ENCODE measurements around the gene DAAM2. TPM values are rescaled to one million over a fixed set of nuclear protein-coding genes. Genes with fewer than 3 reads are reported as not detected.
A peak's percentile ranks its signal among the peaks of the same experiment; 100 is the strongest.

The DAAM2 gene
- total RNA-seq, 4 donors from 2014 or later: 200 to 373 (median 270) TPM

DNA sequence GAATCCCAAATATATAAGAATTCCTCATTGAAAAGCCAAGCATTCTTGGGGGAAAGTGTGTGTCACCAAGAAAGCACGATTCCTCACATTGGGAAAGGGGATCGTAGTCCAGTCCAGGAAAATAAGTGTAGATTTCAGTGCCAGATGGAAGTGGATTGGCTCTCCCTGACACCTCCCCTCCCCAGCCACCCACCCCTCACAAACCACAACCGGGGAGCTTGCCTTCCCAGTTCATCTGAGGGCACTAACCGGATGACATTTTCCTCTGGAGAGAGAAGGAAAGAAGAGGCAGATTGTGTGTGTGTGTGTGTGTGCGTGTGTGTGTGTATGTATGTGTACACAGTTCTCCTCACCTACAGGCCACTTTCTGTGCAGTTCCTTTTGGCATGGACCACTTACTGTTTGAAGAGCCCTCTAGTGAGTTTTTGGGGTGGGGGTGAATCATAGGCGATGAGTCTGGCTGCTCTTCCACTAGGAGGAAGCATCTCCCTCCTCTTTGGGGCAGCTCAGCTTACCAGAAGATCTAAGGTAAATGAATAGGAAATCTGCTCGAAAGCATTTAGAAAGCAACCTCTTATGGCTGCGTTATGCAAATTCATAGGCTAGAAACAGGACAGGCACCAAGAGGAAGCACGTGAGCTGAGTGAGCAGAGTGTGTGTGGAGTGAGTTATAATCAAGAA lies 20.8 kb downstream of the DAAM2 start:
- peak; percentile 44 for ATAC-seq
- 8 to 26% methylated on average over 4 to 6 of the region's 9 CpGs for WGBS, 2 donors (ENCODE audit: low coverage in 1 of 2)
- Histone ChIP-seq H3K4me1 (peaks cover 31 to 100% (median 60%) of the 10 kb centered on the region in 3 donors), H3K36me3 (peaks cover 0 to 14% of the 10 kb centered on the region in 2 donors), H3K9me3 (no peaks in the 10 kb centered on the region), H3K27ac (peak overlapping the region; percentile 85 to 99 (median 94)), H3K4me3 (peak overlapping the region in 1 of 2 donors; percentile 0), H3K27me3 (no peaks in the 10 kb centered on the region)
- peak; percentile 92 for TF ChIP-seq POLR2AphosphoS5 (IDR thresholded peaks at IDR 0.05)
- peak in 3 of 4 experiments; percentile 14 to 49 (median 28) for TF ChIP-seq CTCF (IDR thresholded peaks at IDR 0.05)
- TF ChIP-seq EP300 (IDR thresholded peaks at IDR 0.05): no peak
- no peak for TF ChIP-seq POLR2A (IDR thresholded peaks at IDR 0.05)

DNA sequence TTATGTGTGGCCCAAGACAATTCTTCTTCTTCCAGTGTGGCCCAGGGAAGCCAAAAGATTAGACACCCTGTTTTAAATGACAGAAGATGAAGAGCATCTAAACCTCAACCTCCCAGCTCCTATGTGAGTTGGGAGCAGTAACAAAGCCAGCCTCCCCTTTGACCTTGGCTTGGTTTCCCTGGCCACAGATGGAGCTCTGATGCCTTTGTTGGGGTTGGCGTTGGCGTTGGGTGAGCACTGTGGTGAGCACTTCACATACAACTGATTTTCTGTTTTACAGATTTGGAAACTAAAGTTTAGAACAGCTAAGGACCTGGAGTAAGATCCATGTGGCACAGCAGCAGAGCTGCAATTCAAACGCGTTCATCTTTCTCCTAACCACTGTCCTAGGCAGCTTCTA lies 22.1 kb downstream of the DAAM2 start:
- Histone ChIP-seq H3K4me1 (peaks cover 36 to 100% (median 63%) of the 10 kb centered on the region in 3 donors), H3K4me3 (no peak overlapping the region), H3K9me3 (no peaks in the 10 kb centered on the region), H3K36me3 (peaks cover 0 to 14% of the 10 kb centered on the region in 2 donors), H3K27me3 (no peaks in the 10 kb centered on the region), H3K27ac (peak overlapping the region; percentile 89 to 99 (median 96))
- WGBS, 2 donors (ENCODE audit: low coverage in 1 of 2): 69 to 97% methylated on average over 2 of the region's 4 CpGs
- TF ChIP-seq CTCF (IDR thresholded peaks at IDR 0.05): no peak
- TF ChIP-seq EP300 (IDR thresholded peaks at IDR 0.05): no peak
- no peak for TF ChIP-seq POLR2A (IDR thresholded peaks at IDR 0.05)
- TF ChIP-seq POLR2AphosphoS5 (IDR thresholded peaks at IDR 0.05): no peak
- no peak for ATAC-seq

- Histone ChIP-seq H3K27me3 (no peaks in the 10 kb centered on the region), H3K4me1 (peaks cover 39 to 100% (median 68%) of the 10 kb centered on the region in 3 donors), H3K27ac (peak overlapping the region; percentile 89 to 99 (median 96)), H3K4me3 (no peak overlapping the region), H3K36me3 (peaks cover 0 to 14% of the 10 kb centered on the region in 2 donors), H3K9me3 (no peaks in the 10 kb centered on the region)
- no peak for ATAC-seq
- 67 to 78% methylated on average over 3 of the region's 3 CpGs for WGBS, 2 donors (ENCODE audit: low coverage in 1 of 2)
- TF ChIP-seq EP300 (IDR thresholded peaks at IDR 0.05) (no peak), POLR2A (IDR thresholded peaks at IDR 0.05) (no peak), CTCF (IDR thresholded peaks at IDR 0.05) (no peak)
These were observed 23.2 kb downstream of the DAAM2 start for GRCh38 chr6:39815356-39815755.

DNA sequence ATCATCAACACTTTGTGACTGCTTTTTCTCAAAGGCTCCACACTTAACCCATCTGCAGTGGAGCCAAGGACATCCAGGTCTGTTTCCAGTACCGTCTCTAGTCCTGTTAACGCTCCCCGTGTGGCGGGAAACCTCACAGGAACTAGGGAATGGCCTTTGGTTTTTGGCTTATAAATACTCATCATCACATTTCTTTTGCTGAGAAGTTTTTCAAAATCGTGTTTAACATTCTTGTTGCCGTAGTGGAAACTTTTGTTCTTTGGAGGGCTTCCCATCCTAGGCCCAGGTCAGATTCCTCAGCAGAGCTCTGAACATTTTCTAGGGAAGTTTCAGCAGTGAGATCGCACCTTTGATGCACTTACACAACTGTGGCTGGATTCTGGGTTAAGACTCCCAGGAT lies 24.6 kb downstream of the DAAM2 start:
- Histone ChIP-seq H3K4me1 (peaks cover 43 to 100% (median 66%) of the 10 kb centered on the region in 3 donors), H3K27me3 (no peaks in the 10 kb centered on the region), H3K4me3 (no peak overlapping the region), H3K27ac (peak overlapping the region; percentile 89 to 99 (median 96)), H3K9me3 (no peaks in the 10 kb centered on the region), H3K36me3 (peaks cover 0 to 14% of the 10 kb centered on the region in 2 donors)
- peak; percentile 75 for ATAC-seq
- TF ChIP-seq EP300 (IDR thresholded peaks at IDR 0.05): no peak
- peak; percentile 88 for TF ChIP-seq POLR2AphosphoS5 (IDR thresholded peaks at IDR 0.05)
- no peak for TF ChIP-seq POLR2A (IDR thresholded peaks at IDR 0.05)
- TF ChIP-seq CTCF (IDR thresholded peaks at IDR 0.05): peak in 1 of 4 experiments; percentile 25
- WGBS, 2 donors (ENCODE audit: low coverage in 1 of 2): 11 to 36% methylated on average over 6 of the region's 7 CpGs

- peak overlapping the region; percentile 89 to 99 (median 96) for H3K27ac ChIP-seq
- peak; percentile 4 for ATAC-seq
- no peak for TF ChIP-seq CTCF (IDR thresholded peaks at IDR 0.05)
- TF ChIP-seq POLR2AphosphoS5 (IDR thresholded peaks at IDR 0.05): peak; percentile 54
- H3K27me3 ChIP-seq: no peaks in the 10 kb centered on the region
- H3K4me3 ChIP-seq: no peak overlapping the region
- H3K9me3 ChIP-seq: no peaks in the 10 kb centered on the region
- peaks cover 48 to 100% (median 69%) of the 10 kb centered on the region in 3 donors for H3K4me1 ChIP-seq
- whole genome bisulfite sequencing, 2 donors (ENCODE audit: low coverage in 1 of 2): 25 to 48% methylated on average over 2 of the region's 2 CpGs
- H3K36me3 ChIP-seq: peaks cover 0 to 14% of the 10 kb centered on the region in 2 donors
These were observed 26.5 kb downstream of the DAAM2 start for GRCh38 chr6:39818695-39819094.
